ENCODE results near the gene EHD4.

The EHD4 gene

GRCh38 chr15:41934843-41935242 is 37.5 kb downstream of the EHD4 start:
- Histone ChIP-seq H3K23ac (ENCODE audit: low read length) (no peak overlapping the region), H3K4me2 (ENCODE audit: low read length) (no peak overlapping the region), H3K79me2 (ENCODE audit: control insufficient read depth, insufficient read depth, low read length) (no peaks in the 10 kb centered on the region), H3K27ac (ENCODE audit: low read depth, low read length) (peak overlapping the region; percentile 8), H2AK5ac (ENCODE audit: low read length) (no peak overlapping the region), H3K9ac (ENCODE audit: low read length) (no peak overlapping the region), H4K5ac (ENCODE audit: low read length) (no peak overlapping the region), H3K27me3 (ENCODE audit: insufficient read depth, low read length, poor library complexity) (no peaks in the 10 kb centered on the region), H3K79me1 (ENCODE audit: low read length) (peaks cover 4% of the 10 kb centered on the region), H3K56ac (ENCODE audit: low read length) (no peak overlapping the region), H3K4me1 (ENCODE audit: control insufficient read depth, low read depth, low read length) (peaks cover 14% of the 10 kb centered on the region), H3K4me3 (ENCODE audit: low read length) (no peak overlapping the region), H3K36me3 (ENCODE audit: control insufficient read depth, insufficient read depth, low read length) (no peaks in the 10 kb centered on the region), H3K4ac (ENCODE audit: low read depth, low read length) (no peak overlapping the region), H3K18ac (ENCODE audit: low read length) (peak overlapping the region; percentile 22), H4K8ac (ENCODE audit: low read depth, low read length) (no peak overlapping the region), H2BK15ac (replicated peaks; ENCODE audit: low read depth) (no peak overlapping the region), H2BK120ac (ENCODE audit: low read depth, low read length) (no peak overlapping the region), H2BK5ac (ENCODE audit: low read length) (no peak overlapping the region)
- DNase-seq: peak; percentile 74
- WGBS (ENCODE audit: extremely low coverage, insufficient coverage, low lambda C conversion rate): no CpG with 5 or more reads among the region's 4 CpGs

- Histone ChIP-seq H2BK120ac (ENCODE audit: low read depth, low read length) (no peak overlapping the region), H3K36me3 (ENCODE audit: control insufficient read depth, insufficient read depth, low read length) (no peaks in the 10 kb centered on the region), H3K18ac (ENCODE audit: low read length) (no peak overlapping the region), H3K4me3 (ENCODE audit: low read length) (no peak overlapping the region), H3K27ac (ENCODE audit: low read depth, low read length) (no peak overlapping the region), H2BK5ac (ENCODE audit: low read length) (no peak overlapping the region), H2BK15ac (replicated peaks; ENCODE audit: low read depth) (no peak overlapping the region), H3K9ac (ENCODE audit: low read length) (no peak overlapping the region), H4K5ac (ENCODE audit: low read length) (no peak overlapping the region), H3K27me3 (ENCODE audit: insufficient read depth, low read length, poor library complexity) (no peaks in the 10 kb centered on the region), H3K23ac (ENCODE audit: low read length) (no peak overlapping the region), H3K56ac (ENCODE audit: low read length) (no peak overlapping the region), H3K79me1 (ENCODE audit: low read length) (peaks cover 5% of the 10 kb centered on the region), H3K4ac (ENCODE audit: low read depth, low read length) (no peak overlapping the region), H3K79me2 (ENCODE audit: control insufficient read depth, insufficient read depth, low read length) (no peaks in the 10 kb centered on the region), H4K8ac (ENCODE audit: low read depth, low read length) (no peak overlapping the region), H3K4me2 (ENCODE audit: low read length) (no peak overlapping the region), H2AK5ac (ENCODE audit: low read length) (no peak overlapping the region), H3K4me1 (ENCODE audit: control insufficient read depth, low read depth, low read length) (peaks cover 14% of the 10 kb centered on the region)
- WGBS (ENCODE audit: extremely low coverage, insufficient coverage, low lambda C conversion rate): no CpG with 5 or more reads among the region's 10 CpGs
- DNase-seq: no peak
Observed at GRCh38 chr15:41933771-41934170, 38.6 kb downstream of the EHD4 start.

- Histone ChIP-seq H3K56ac (ENCODE audit: low read length) (peak overlapping the region; percentile 28), H3K23ac (ENCODE audit: low read length) (no peak overlapping the region), H3K27ac (ENCODE audit: low read depth, low read length) (no peak overlapping the region), H4K8ac (ENCODE audit: low read depth, low read length) (no peak overlapping the region), H4K5ac (ENCODE audit: low read length) (no peak overlapping the region), H3K27me3 (ENCODE audit: insufficient read depth, low read length, poor library complexity) (no peaks in the 10 kb centered on the region), H3K36me3 (ENCODE audit: control insufficient read depth, insufficient read depth, low read length) (no peaks in the 10 kb centered on the region), H3K18ac (ENCODE audit: low read length) (no peak overlapping the region), H3K4ac (ENCODE audit: low read depth, low read length) (no peak overlapping the region), H3K79me1 (ENCODE audit: low read length) (peaks cover 5% of the 10 kb centered on the region), H2BK15ac (replicated peaks; ENCODE audit: low read depth) (no peak overlapping the region), H2BK120ac (ENCODE audit: low read depth, low read length) (no peak overlapping the region), H3K4me1 (ENCODE audit: control insufficient read depth, low read depth, low read length) (peaks cover 14% of the 10 kb centered on the region), H3K9ac (ENCODE audit: low read length) (peak overlapping the region; percentile 12), H3K4me3 (ENCODE audit: low read length) (no peak overlapping the region), H3K79me2 (ENCODE audit: control insufficient read depth, insufficient read depth, low read length) (no peaks in the 10 kb centered on the region), H3K4me2 (ENCODE audit: low read length) (no peak overlapping the region), H2BK5ac (ENCODE audit: low read length) (no peak overlapping the region), H2AK5ac (ENCODE audit: low read length) (no peak overlapping the region)
- WGBS (ENCODE audit: extremely low coverage, insufficient coverage, low lambda C conversion rate): no CpG with 5 or more reads among the region's 7 CpGs
- DNase-seq: peak; percentile 27
Observed at GRCh38 chr15:41933326-41933725, 39.0 kb downstream of the EHD4 start.

- Histone ChIP-seq H3K4me1 (ENCODE audit: control insufficient read depth, low read depth, low read length) (peaks cover 14% of the 10 kb centered on the region), H3K27ac (ENCODE audit: low read depth, low read length) (no peak overlapping the region), H3K9ac (ENCODE audit: low read length) (peak overlapping the region; percentile 12), H3K79me2 (ENCODE audit: control insufficient read depth, insufficient read depth, low read length) (no peaks in the 10 kb centered on the region), H3K4me3 (ENCODE audit: low read length) (no peak overlapping the region), H3K18ac (ENCODE audit: low read length) (no peak overlapping the region), H4K8ac (ENCODE audit: low read depth, low read length) (no peak overlapping the region), H3K27me3 (ENCODE audit: insufficient read depth, low read length, poor library complexity) (no peaks in the 10 kb centered on the region), H2BK120ac (ENCODE audit: low read depth, low read length) (no peak overlapping the region), H3K4ac (ENCODE audit: low read depth, low read length) (no peak overlapping the region), H2BK15ac (replicated peaks; ENCODE audit: low read depth) (no peak overlapping the region), H3K23ac (ENCODE audit: low read length) (no peak overlapping the region), H2AK5ac (ENCODE audit: low read length) (no peak overlapping the region), H2BK5ac (ENCODE audit: low read length) (no peak overlapping the region), H3K56ac (ENCODE audit: low read length) (peak overlapping the region; percentile 28), H4K5ac (ENCODE audit: low read length) (no peak overlapping the region), H3K36me3 (ENCODE audit: control insufficient read depth, insufficient read depth, low read length) (no peaks in the 10 kb centered on the region), H3K79me1 (ENCODE audit: low read length) (peaks cover 5% of the 10 kb centered on the region), H3K4me2 (ENCODE audit: low read length) (no peak overlapping the region)
- WGBS (ENCODE audit: extremely low coverage, insufficient coverage, low lambda C conversion rate): no CpG with 5 or more reads among the region's 16 CpGs
- DNase-seq: no peak
Observed at GRCh38 chr15:41932511-41933289, 39.7 kb downstream of the EHD4 start.

- no peak overlapping the region for H3K4me3 ChIP-seq (ENCODE audit: low read length)
- H3K79me1 ChIP-seq (ENCODE audit: low read length): peaks cover 5% of the 10 kb centered on the region
- no peak overlapping the region for H4K8ac ChIP-seq (ENCODE audit: low read depth, low read length)
- H3K4ac ChIP-seq (ENCODE audit: low read depth, low read length): no peak overlapping the region
- H3K36me3 ChIP-seq (ENCODE audit: control insufficient read depth, insufficient read depth, low read length): no peaks in the 10 kb centered on the region
- H2BK120ac ChIP-seq (ENCODE audit: low read depth, low read length): no peak overlapping the region
- H4K5ac ChIP-seq (ENCODE audit: low read length): no peak overlapping the region
- H2BK15ac ChIP-seq (replicated peaks; ENCODE audit: low read depth): no peak overlapping the region
- no peak overlapping the region for H3K9ac ChIP-seq (ENCODE audit: low read length)
- no peak overlapping the region for H3K27ac ChIP-seq (ENCODE audit: low read depth, low read length)
- peaks cover 14% of the 10 kb centered on the region for H3K4me1 ChIP-seq (ENCODE audit: control insufficient read depth, low read depth, low read length)
- H3K79me2 ChIP-seq (ENCODE audit: control insufficient read depth, insufficient read depth, low read length): no peaks in the 10 kb centered on the region
- no peak overlapping the region for H2AK5ac ChIP-seq (ENCODE audit: low read length)
- no peak overlapping the region for H2BK5ac ChIP-seq (ENCODE audit: low read length)
- H3K18ac ChIP-seq (ENCODE audit: low read length): no peak overlapping the region
- H3K4me2 ChIP-seq (ENCODE audit: low read length): no peak overlapping the region
- no peaks in the 10 kb centered on the region for H3K27me3 ChIP-seq (ENCODE audit: insufficient read depth, low read length, poor library complexity)
- H3K56ac ChIP-seq (ENCODE audit: low read length): no peak overlapping the region
- no peak overlapping the region for H3K23ac ChIP-seq (ENCODE audit: low read length)
- no peak for DNase-seq
- no CpG with 5 or more reads among the region's 9 CpGs for WGBS (ENCODE audit: extremely low coverage, insufficient coverage, low lambda C conversion rate)
Observed at GRCh38 chr15:41932101-41932500, 40.3 kb downstream of the EHD4 start.

- Histone ChIP-seq H3K79me1 (ENCODE audit: low read length) (peaks cover 5% of the 10 kb centered on the region), H3K4me1 (ENCODE audit: control insufficient read depth, low read depth, low read length) (peaks cover 14% of the 10 kb centered on the region), H3K79me2 (ENCODE audit: control insufficient read depth, insufficient read depth, low read length) (no peaks in the 10 kb centered on the region), H3K27ac (ENCODE audit: low read depth, low read length) (no peak overlapping the region), H3K56ac (ENCODE audit: low read length) (no peak overlapping the region), H4K8ac (ENCODE audit: low read depth, low read length) (no peak overlapping the region), H3K23ac (ENCODE audit: low read length) (no peak overlapping the region), H2AK5ac (ENCODE audit: low read length) (no peak overlapping the region), H3K36me3 (ENCODE audit: control insufficient read depth, insufficient read depth, low read length) (no peaks in the 10 kb centered on the region), H3K4ac (ENCODE audit: low read depth, low read length) (no peak overlapping the region), H3K18ac (ENCODE audit: low read length) (no peak overlapping the region), H2BK120ac (ENCODE audit: low read depth, low read length) (no peak overlapping the region), H3K27me3 (ENCODE audit: insufficient read depth, low read length, poor library complexity) (no peaks in the 10 kb centered on the region), H3K4me3 (ENCODE audit: low read length) (no peak overlapping the region), H4K5ac (ENCODE audit: low read length) (no peak overlapping the region), H3K9ac (ENCODE audit: low read length) (no peak overlapping the region), H2BK5ac (ENCODE audit: low read length) (no peak overlapping the region), H2BK15ac (replicated peaks; ENCODE audit: low read depth) (no peak overlapping the region), H3K4me2 (ENCODE audit: low read length) (no peak overlapping the region)
- no CpG with 5 or more reads among the region's 2 CpGs for WGBS (ENCODE audit: extremely low coverage, insufficient coverage, low lambda C conversion rate)
- no peak for DNase-seq
Observed at GRCh38 chr15:41930867-41931222, 41.5 kb downstream of the EHD4 start.

Data from mesendoderm (in vitro differentiated cells).